Endothelial cell of umbilical vein (primary cell): ENCODE results near the gene TLE4.

Experiments
- CTCF ChIP-seq, 2 donors: IDR thresholded peaks; 1 replicate in 1 of 2; 2 replicates in 1 of 2; pipeline ENCODE4 v1.5.1; 2011; ENCODE audit warnings: low read length in 2 of 2, mild to moderate bottlenecking in 2 of 2, moderate library complexity in 2 of 2, control low read depth in 1 of 2, inconsistent platforms in 1 of 2, low read depth in 1 of 2; ENCODE audit not compliant: insufficient read depth in 1 of 2; ENCODE audit errors: extremely low read depth in 1 of 2
- EZH2 ChIP-seq: IDR thresholded peaks from 2 replicates; pipeline ENCODE4 v1.6.1; 2012; ENCODE audit warnings: borderline replicate concordance, low read depth, mild to moderate bottlenecking, moderate library complexity, low read length, inconsistent platforms; ENCODE audit not compliant: severe bottlenecking
- FOS ChIP-seq: IDR thresholded peaks from 2 replicates; pipeline ENCODE4 v1.6.1; 2011; ENCODE audit warnings: mild to moderate bottlenecking, low read length, moderate library complexity, borderline replicate concordance; ENCODE audit not compliant: insufficient read depth
- GATA2 ChIP-seq: IDR thresholded peaks from 2 replicates; pipeline ENCODE4 v1.7.0; 2011; ENCODE audit warnings: low read depth, mild to moderate bottlenecking, moderate library complexity, mixed read lengths, low read length; ENCODE audit not compliant: insufficient read length, insufficient read depth
- JUN ChIP-seq: IDR thresholded peaks from 2 replicates; pipeline ENCODE4 v1.6.1; 2011; ENCODE audit warnings: borderline replicate concordance, low read depth; ENCODE audit not compliant: insufficient read length, insufficient read depth
- MAX ChIP-seq: IDR thresholded peaks from 2 replicates; pipeline ENCODE4 v1.6.1; 2011; ENCODE audit not compliant: insufficient read depth, insufficient read length
- MYC ChIP-seq: IDR thresholded peaks from one replicate; pipeline ENCODE4 v1.6.1; 2011; ENCODE audit warnings: mild to moderate bottlenecking, low read depth, low read length
- POLR2A ChIP-seq: IDR thresholded peaks from 2 replicates; pipeline ENCODE4 v1.6.1; 2012; ENCODE audit warnings: low read depth, mild to moderate bottlenecking, control low read depth, low read length
- POLR2AphosphoS5 ChIP-seq: IDR thresholded peaks from 2 replicates; pipeline ENCODE4 v1.6.1; 2012; ENCODE audit warnings: low read depth, mild to moderate bottlenecking, control low read depth, low read length, moderate library complexity; ENCODE audit not compliant: insufficient read depth

- no peak for TF ChIP-seq POLR2A
- TF ChIP-seq CTCF (IDR thresholded peaks at IDR 0.05; ENCODE audit: extremely low read depth in 1 of 2, insufficient read depth in 1 of 2, low read depth in 1 of 2, low read length in 2 of 2) = no peak
- no peak for TF ChIP-seq JUN
- no peak for TF ChIP-seq EZH2
- no peak for TF ChIP-seq MAX
- TF ChIP-seq POLR2AphosphoS5 = no peak
- TF ChIP-seq MYC = no peak
- no peak for TF ChIP-seq GATA2
- no peak for TF ChIP-seq FOS
These were observed 1.1 kb upstream of the TLE4 start for GRCh38 chr9:79570448-79571308.
